H9 (cell line): Measurements from ENCODE around the gene CELF4. TPM values are rescaled to one million over a fixed set of nuclear protein-coding genes. Genes with fewer than 3 reads are reported as not detected.

ENCODE experiments used
- DNase-seq: peaks from one replicate; pipeline ENCODE4 v3.0.0-alpha.2; 2017
- H2AFZ ChIP-seq: one replicate; pipeline ENCODE4 v1.6.1; 2013; ENCODE audit warnings: mild to moderate bottlenecking, low read length, control low read depth, moderate library complexity
- H2AK5ac ChIP-seq: 2 replicates; pipeline ENCODE4 v1.6.1; 2013; ENCODE audit warnings: low read length, control low read depth, mixed read lengths; ENCODE audit not compliant: insufficient read length
- H2BK120ac ChIP-seq: one replicate; pipeline ENCODE4 v1.6.1; 2013; ENCODE audit warnings: low read depth, mild to moderate bottlenecking, low read length, control low read depth, inconsistent platforms; ENCODE audit not compliant: poor library complexity, severe bottlenecking
- H2BK12ac ChIP-seq: 2 replicates; pipeline ENCODE4 v1.6.1; 2013; ENCODE audit warnings: low read length, control low read depth, mixed read lengths, low read depth; ENCODE audit not compliant: insufficient read length
- H2BK15ac ChIP-seq: 2 replicates; pipeline ENCODE4 v1.6.1; 2013; ENCODE audit warnings: low read depth, low read length, control low read depth
- H2BK20ac ChIP-seq: one replicate; pipeline ENCODE4 v1.6.1; 2013; ENCODE audit warnings: low read depth, mild to moderate bottlenecking, low read length, control low read depth, inconsistent platforms; ENCODE audit not compliant: poor library complexity, severe bottlenecking
- H2BK5ac ChIP-seq: 2 replicates; pipeline ENCODE4 v1.6.1; 2013; ENCODE audit warnings: low read length, control low read depth, mixed read lengths; ENCODE audit not compliant: insufficient read length
- H3K14ac ChIP-seq: 2 replicates; pipeline ENCODE4 v1.6.1; 2013; ENCODE audit warnings: low read length, control low read depth; ENCODE audit not compliant: insufficient read depth
- H3K18ac ChIP-seq: 2 replicates; pipeline ENCODE4 v1.6.1; 2013; ENCODE audit warnings: low read depth, mild to moderate bottlenecking, mixed read lengths, low read length, control low read depth; ENCODE audit not compliant: insufficient read length
- H3K23ac ChIP-seq: 2 replicates; pipeline ENCODE4 v1.6.1; 2013; ENCODE audit warnings: low read length, control low read depth, mixed read lengths, low read depth; ENCODE audit not compliant: insufficient read length
- H3K23me2 ChIP-seq: 2 replicates; pipeline ENCODE4 v1.6.1; 2013; ENCODE audit warnings: low read depth, mild to moderate bottlenecking, mixed read lengths, low read length, control low read depth; ENCODE audit not compliant: insufficient read length, poor library complexity, severe bottlenecking
- H3K27ac ChIP-seq: 2 replicates; pipeline ENCODE4 v1.5.1; 2013; ENCODE audit warnings: low read length, control low read depth, mixed read lengths, low read depth; ENCODE audit not compliant: insufficient read length
- H3K27me3 ChIP-seq: 2 replicates; pipeline ENCODE4 v1.6.1; 2013; ENCODE audit warnings: low read length, control low read depth, inconsistent platforms; ENCODE audit not compliant: insufficient read depth
- H3K4ac ChIP-seq: 2 replicates; pipeline ENCODE4 v1.6.1; 2013; ENCODE audit warnings: low read depth, mild to moderate bottlenecking, control low read depth, inconsistent platforms, low read length, moderate library complexity
- H3K4me1 ChIP-seq: 2 replicates; pipeline ENCODE4 v1.6.1; 2013; ENCODE audit warnings: low read length, control low read depth, inconsistent platforms; ENCODE audit not compliant: insufficient read depth
- H3K4me2 ChIP-seq: 2 replicates; pipeline ENCODE4 v1.6.1; 2013; ENCODE audit warnings: low read length, control low read depth, mixed read lengths; ENCODE audit not compliant: insufficient read length, insufficient read depth
- H3K56ac ChIP-seq: 2 replicates; pipeline ENCODE4 v1.6.1; 2013; ENCODE audit warnings: low read depth, mild to moderate bottlenecking, mixed read lengths, low read length, control low read depth; ENCODE audit not compliant: insufficient read length
- H3K79me1 ChIP-seq: 2 replicates; pipeline ENCODE4 v1.6.1; 2013; ENCODE audit warnings: low read depth, mild to moderate bottlenecking, moderate library complexity, low read length, control low read depth, inconsistent platforms; ENCODE audit not compliant: insufficient read depth, poor library complexity, severe bottlenecking
- H3K79me2 ChIP-seq: 2 replicates; pipeline ENCODE4 v1.6.1; 2013; ENCODE audit warnings: low read length, control low read depth, inconsistent platforms; ENCODE audit not compliant: insufficient read depth
- H3K9ac ChIP-seq: 2 replicates; pipeline ENCODE4 v1.6.1; 2013; ENCODE audit warnings: low read length, control low read depth, mixed read lengths; ENCODE audit not compliant: insufficient read length; ENCODE audit errors: extremely low read depth
- H3K9me3 ChIP-seq: one replicate; pipeline ENCODE4 v1.6.1; 2013; ENCODE audit warnings: low read depth, low read length, inconsistent platforms; ENCODE audit not compliant: control insufficient read depth
- H3T11ph ChIP-seq: one replicate; pipeline ENCODE4 v1.6.1; 2013; ENCODE audit warnings: mild to moderate bottlenecking, low read length, control low read depth, inconsistent platforms
- H4K20me1 ChIP-seq: one replicate; pipeline ENCODE4 v1.6.1; 2013; ENCODE audit not compliant: control insufficient read depth, insufficient read length, insufficient read depth
- H4K5ac ChIP-seq: 2 replicates; pipeline ENCODE4 v1.6.1; 2013; ENCODE audit warnings: low read depth, mild to moderate bottlenecking, mixed read lengths, low read length, control low read depth; ENCODE audit not compliant: insufficient read length
- H4K8ac ChIP-seq: replicated peaks from 2 replicates; pipeline ENCODE4 v1.6.1; 2013; ENCODE audit warnings: low read length, control low read depth, mixed read lengths, low read depth; ENCODE audit not compliant: insufficient read length
- H4K91ac ChIP-seq: 2 replicates; pipeline ENCODE4 v1.6.1; 2013; ENCODE audit warnings: low read depth, mild to moderate bottlenecking, moderate library complexity, mixed read lengths, low read length, control low read depth; ENCODE audit not compliant: insufficient read length
- H3K27ac Mint-ChIP-seq, 3 experiments: 2 replicates in 2 of 3; 3 replicates in 1 of 3; pipeline ENCODE4 v1.8.0; 2020 to 2021; ENCODE audit warnings: mixed read lengths in 3 of 3, mild to moderate bottlenecking in 1 of 3, moderate library complexity in 1 of 3
- H3K27me3 Mint-ChIP-seq: 2 replicates; pipeline ENCODE4 v1.8.0; 2021; ENCODE audit warnings: low read depth, mild to moderate bottlenecking, moderate library complexity, mixed read lengths
- H3K36me3 Mint-ChIP-seq, 3 experiments: 2 replicates in 2 of 3; 3 replicates in 1 of 3; pipeline ENCODE4 v1.8.0; 2020 to 2021; ENCODE audit warnings: low read depth in 3 of 3, mixed read lengths in 3 of 3; ENCODE audit not compliant: insufficient read depth in 1 of 3
- H3K4me1 Mint-ChIP-seq, 2 experiments: 2 replicates each; pipeline ENCODE4 v1.8.0; 2020; ENCODE audit warnings: mixed read lengths in 2 of 2
- H3K4me3 Mint-ChIP-seq, 2 experiments: 2 replicates in 1 of 2; 3 replicates in 1 of 2; pipeline ENCODE4 v1.8.0; 2020 to 2021; ENCODE audit warnings: mild to moderate bottlenecking in 2 of 2, mixed read lengths in 2 of 2, moderate library complexity in 1 of 2
- H3K9me3 Mint-ChIP-seq, 2 experiments: 2 replicates in 1 of 2; 3 replicates in 1 of 2; pipeline ENCODE4 v1.8.0; 2020; ENCODE audit warnings: mild to moderate bottlenecking in 2 of 2, mixed read lengths in 2 of 2, moderate library complexity in 1 of 2
- CTCF ChIP-seq: fragments of 200-600 bp; sonication (generic); conservative IDR thresholded peaks from 3 replicates; pipeline ENCODE4 v1.8.0; 2021; ENCODE audit warnings: antibody characterized with exemption, mild to moderate bottlenecking
- WGBS: extraction: QIAGEN DNeasy Blood & Tissue Kit; methylation state at CpG from one replicate; pipeline ENCODE4 v1.1.7; 2013; ENCODE audit warnings: missing lambda C conversion rate, low lambda C conversion rate, mixed read lengths; ENCODE audit not compliant: insufficient read length; ENCODE audit errors: extremely low coverage; 5-methylcytosine and 5-hydroxymethylcytosine counted together
- total RNA-seq: library from RNA; stranded (reverse); gene quantifications from 2 replicates; pipeline ENCODE4 v1.2.1, GENCODE V29; 2021

CELF4 gene
- total RNA-seq, 1 experiment from 2014 or later: 1.1 TPM

DNA sequence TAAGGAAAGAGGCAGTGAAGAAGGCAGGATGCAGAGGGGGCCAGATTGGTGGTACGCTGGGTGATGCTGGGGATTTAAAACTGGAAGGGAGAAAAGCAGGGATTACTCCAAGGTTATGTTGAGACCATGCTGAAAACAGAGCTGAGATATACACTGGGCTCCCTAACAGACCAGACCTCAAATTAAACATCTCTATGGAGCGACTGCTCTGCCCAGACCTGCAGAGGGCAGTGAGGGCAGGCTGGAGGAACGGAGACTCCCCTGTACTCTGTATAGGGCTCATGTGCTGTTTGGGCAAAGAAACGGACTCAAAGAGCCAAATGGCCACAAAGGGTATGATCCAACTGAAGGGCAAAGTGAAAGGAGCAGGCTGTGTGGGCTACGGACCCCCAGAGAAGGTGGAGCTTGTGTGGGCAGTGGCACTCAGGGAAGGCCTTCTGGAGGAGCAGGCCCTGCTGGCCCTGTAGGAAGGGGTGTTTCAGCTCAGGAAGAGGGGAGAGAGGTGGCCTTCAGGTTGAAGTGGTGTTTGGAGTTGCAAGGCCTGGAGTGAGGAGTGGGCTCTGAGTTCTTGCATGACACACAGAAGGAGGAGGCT, 4.8 kb upstream of the CELF4 start:
- Histone ChIP-seq H4K91ac (no peak overlapping the region), H2BK20ac (no peak overlapping the region), H3K56ac (no peak overlapping the region), H3K4me2 (no peak overlapping the region), H2BK12ac (no peak overlapping the region), H2AFZ (no peak overlapping the region), H3K23me2 (peaks cover 14% of the 10 kb centered on the region), H3K27me3 (peaks cover 28% of the 10 kb centered on the region), H3K79me1 (no peaks in the 10 kb centered on the region), H4K5ac (no peak overlapping the region), H3T11ph (no peak overlapping the region), H2AK5ac (no peak overlapping the region), H3K23ac (no peak overlapping the region), H3K14ac (no peak overlapping the region; the same call in 1 of the 2 replicates), H4K20me1 (no peaks in the 10 kb centered on the region), H4K8ac (no peak overlapping the region), H2BK5ac (no peak overlapping the region), H3K4me1 (peaks cover 3% of the 10 kb centered on the region; the same call in 1 of the 2 replicates), H2BK120ac (no peak overlapping the region), H3K18ac (no peak overlapping the region), H3K4ac (no peak overlapping the region), H2BK15ac (no peak overlapping the region), H3K9ac (no peak overlapping the region), H3K9me3 (no peaks in the 10 kb centered on the region), H3K79me2 (no peaks in the 10 kb centered on the region), H3K27ac (no peak overlapping the region)
- peak; percentile 63 for DNase-seq
- Mint-ChIP-seq H3K4me1 (peaks cover 36 to 46% of the 10 kb centered on the region in 2 experiments), H3K36me3 (peaks cover 0 to 3% (median 0%) of the 10 kb centered on the region in 3 experiments; a peak in 1 of 7 replicates), H3K27ac (no peak overlapping the region), H3K4me3 (no peak overlapping the region), H3K9me3 (no peaks in the 10 kb centered on the region; a peak in 3 of 5 replicates), H3K27me3 (peaks cover 84% of the 10 kb centered on the region)
- peak; percentile 61 for TF ChIP-seq CTCF
- WGBS: no CpG with 5 or more reads among the region's 5 CpGs
